Measurements from ENCODE around the gene RGMB. TPM values are rescaled to one million over a fixed set of nuclear protein-coding genes. Genes with fewer than 3 reads are reported as not detected.

Gene RGMB
- total RNA-seq, 1 experiment from 2014 or later: 16.4 TPM

DNA sequence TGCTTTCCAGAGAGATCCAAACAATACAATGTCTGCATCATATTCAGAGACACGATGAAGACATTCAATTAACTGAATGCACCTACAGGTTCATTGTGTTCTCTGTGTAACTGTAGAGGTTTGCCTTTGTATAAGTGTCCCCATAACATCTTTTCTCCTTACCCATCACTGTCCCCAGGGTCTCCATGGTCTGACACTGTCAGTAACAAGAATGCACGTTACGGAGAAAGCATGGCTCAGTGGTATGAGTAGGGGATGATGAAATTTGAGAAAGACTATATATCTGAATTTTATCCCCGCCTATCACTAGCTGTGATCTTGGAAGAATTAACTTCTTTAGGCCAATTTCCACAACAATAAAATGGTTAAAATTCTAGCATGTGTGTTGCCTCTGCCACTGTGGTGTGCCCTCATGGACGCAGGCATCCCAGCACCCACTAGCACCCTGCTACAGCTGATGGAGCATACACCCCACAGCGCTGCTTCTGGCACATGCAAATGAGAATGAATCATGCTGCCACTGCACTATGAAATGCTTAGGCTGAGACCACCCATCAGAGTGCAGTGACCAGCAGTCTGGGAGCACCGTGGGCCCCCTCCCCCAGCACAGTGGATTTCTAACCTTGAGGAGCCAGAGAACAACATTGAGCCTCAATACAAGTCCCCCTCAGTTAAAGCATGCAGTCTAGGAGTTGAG, 54.3 kb downstream of the RGMB start:
- ChIA-PET CTCF (interaction anchor here (0.6 kb wide), 1 partner anchor 1631 kb away, joined by 4 read pairs; no protein-coding TSS in a partner anchor), POLR2A (ENCODE audit: low non-redundant PET) (interaction anchor here (0.6 kb wide), 1 partner anchor 57 kb away, joined by 5 read pairs; no protein-coding TSS in a partner anchor)
- BruUV-seq (replicated peaks): no TSS peak
- no peaks in the 10 kb centered on the region for H3K4me1 ChIP-seq (ENCODE audit: insufficient read depth, low read length, poor library complexity, severe bottlenecking)
- no peaks in the 10 kb centered on the region for H3K27me3 ChIP-seq (replicated peaks; ENCODE audit: insufficient read depth, low read depth, low read length, poor library complexity)
- no peaks in the 10 kb centered on the region for H3K9me3 ChIP-seq (ENCODE audit: low read depth, low read length, poor library complexity, severe bottlenecking)
- TF ChIP-seq, protein P1, sequence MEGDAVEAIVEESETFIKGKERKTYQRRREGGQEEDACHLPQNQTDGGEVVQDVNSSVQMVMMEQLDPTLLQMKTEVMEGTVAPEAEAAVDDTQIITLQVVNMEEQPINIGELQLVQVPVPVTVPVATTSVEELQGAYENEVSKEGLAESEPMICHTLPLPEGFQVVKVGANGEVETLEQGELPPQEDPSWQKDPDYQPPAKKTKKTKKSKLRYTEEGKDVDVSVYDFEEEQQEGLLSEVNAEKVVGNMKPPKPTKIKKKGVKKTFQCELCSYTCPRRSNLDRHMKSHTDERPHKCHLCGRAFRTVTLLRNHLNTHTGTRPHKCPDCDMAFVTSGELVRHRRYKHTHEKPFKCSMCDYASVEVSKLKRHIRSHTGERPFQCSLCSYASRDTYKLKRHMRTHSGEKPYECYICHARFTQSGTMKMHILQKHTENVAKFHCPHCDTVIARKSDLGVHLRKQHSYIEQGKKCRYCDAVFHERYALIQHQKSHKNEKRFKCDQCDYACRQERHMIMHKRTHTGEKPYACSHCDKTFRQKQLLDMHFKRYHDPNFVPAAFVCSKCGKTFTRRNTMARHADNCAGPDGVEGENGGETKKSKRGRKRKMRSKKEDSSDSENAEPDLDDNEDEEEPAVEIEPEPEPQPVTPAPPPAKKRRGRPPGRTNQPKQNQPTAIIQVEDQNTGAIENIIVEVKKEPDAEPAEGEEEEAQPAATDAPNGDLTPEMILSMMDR (conservative IDR thresholded peaks at IDR 0.05; ENCODE audit: low read depth, low read length): no peak
- TF ChIP-seq EZH2 (IDR thresholded peaks at IDR 0.05; ENCODE audit: borderline replicate concordance, low read depth, low read length, poor library complexity, severe bottlenecking): no peak
- no peak overlapping the region for H3K4me3 ChIP-seq (ENCODE audit: low read depth, low read length, poor library complexity, severe bottlenecking)
- no peak for DNase-seq (ENCODE audit: low spot score)
- intact Hi-C loops (cut with micrococcal nuclease; ENCODE audit: unreplicated experiment): loop anchor here (10.0 kb wide), 1 partner anchor 1533 kb away; no protein-coding TSS in a partner anchor
- H3K27ac ChIP-seq (ENCODE audit: low read depth, low read length, poor library complexity, severe bottlenecking): no peak overlapping the region
- no peaks in the 10 kb centered on the region for H3K36me3 ChIP-seq (ENCODE audit: insufficient read depth, low read length, poor library complexity, severe bottlenecking)

DNA sequence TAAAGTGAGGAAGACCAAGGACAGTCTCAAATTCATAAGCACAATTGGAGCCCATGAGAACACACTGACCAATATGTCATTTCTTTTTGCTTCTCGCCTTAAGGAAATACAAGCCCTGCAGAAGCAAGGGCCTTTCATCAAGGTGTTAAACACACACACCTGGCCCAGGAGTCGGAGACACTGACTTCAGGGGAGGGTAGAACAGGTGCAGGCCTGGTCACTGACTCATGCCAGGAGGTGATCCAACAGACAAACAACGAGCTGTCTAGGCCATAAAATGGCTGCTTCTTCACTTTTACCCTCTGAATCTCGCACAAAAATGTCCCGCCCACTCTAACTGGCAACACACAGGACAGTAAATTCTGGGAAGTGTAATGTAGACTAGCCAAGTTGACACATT, 62.7 kb downstream of the RGMB start:
- intact Hi-C loops (cut with micrococcal nuclease; ENCODE audit: unreplicated experiment): no loop called here
- CTCF ChIA-PET: no interaction called here

DNA sequence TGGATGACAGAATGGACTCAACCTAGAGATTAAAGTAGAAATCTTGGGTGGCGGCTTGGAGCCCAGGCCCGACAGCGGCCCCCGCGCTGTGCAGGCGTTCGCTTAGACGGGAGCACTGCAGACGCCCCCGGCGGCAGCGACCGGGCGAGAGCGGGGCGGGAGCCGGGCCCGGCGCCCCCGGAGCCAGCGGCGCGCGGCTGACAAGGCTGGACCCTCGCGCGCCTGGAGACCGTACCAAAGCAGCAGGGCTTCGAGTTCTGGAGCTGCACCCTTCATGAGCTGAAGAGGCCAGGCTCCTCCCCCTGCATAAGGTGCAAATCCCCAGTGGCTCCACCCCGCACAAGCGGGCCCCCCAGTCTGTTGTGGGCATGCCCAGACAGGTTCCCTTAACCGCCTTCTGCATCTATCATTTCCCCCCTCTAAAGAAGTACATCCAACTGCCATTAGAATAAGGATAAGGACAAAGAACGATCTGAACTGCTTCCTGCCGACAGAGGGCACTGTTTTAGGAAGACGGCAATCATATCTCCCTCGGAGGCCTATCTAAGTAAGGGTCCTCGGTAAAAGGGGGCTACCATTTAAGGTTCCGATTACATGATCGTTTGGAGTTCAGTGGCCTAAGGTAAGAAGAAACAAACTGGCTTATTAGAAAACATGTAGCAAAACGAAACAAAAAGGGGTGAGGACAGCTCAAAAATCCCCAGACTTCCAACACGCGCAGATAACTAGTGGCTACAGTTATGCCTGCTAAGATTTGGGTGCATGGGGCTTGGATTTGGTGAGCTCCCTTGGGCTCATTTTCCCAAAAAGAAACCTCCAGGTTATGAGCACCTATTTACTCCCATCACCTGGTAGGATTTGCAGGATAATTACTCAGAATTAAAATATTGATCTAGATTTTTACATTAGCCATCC, 66.3 kb downstream of the RGMB start:
- intact Hi-C loops (cut with micrococcal nuclease; ENCODE audit: unreplicated experiment): no loop called here
- Histone ChIP-seq H3K9me3 (ENCODE audit: low read depth, low read length, poor library complexity, severe bottlenecking) (peaks cover 10% of the 10 kb centered on the region), H3K4me1 (ENCODE audit: insufficient read depth, low read length, poor library complexity, severe bottlenecking) (no peaks in the 10 kb centered on the region), H3K36me3 (ENCODE audit: insufficient read depth, low read length, poor library complexity, severe bottlenecking) (no peaks in the 10 kb centered on the region), H3K4me3 (ENCODE audit: low read depth, low read length, poor library complexity, severe bottlenecking) (peak overlapping the region; percentile 32), H3K27me3 (replicated peaks; ENCODE audit: insufficient read depth, low read depth, low read length, poor library complexity) (no peaks in the 10 kb centered on the region), H3K27ac (ENCODE audit: low read depth, low read length, poor library complexity, severe bottlenecking) (no peak overlapping the region)
- no TSS peak for BruUV-seq (replicated peaks)
- peak; percentile 55 for DNase-seq (ENCODE audit: low spot score)
- ChIA-PET POLR2A (ENCODE audit: low non-redundant PET) (no interaction called here), CTCF (interaction anchor here (0.5 to 0.6 kb wide), 2 partner anchors 1402 to 1608 kb away, joined by 3 read pairs; no protein-coding TSS in a partner anchor)
- TF ChIP-seq, protein P1 (conservative IDR thresholded peaks at IDR 0.05; ENCODE audit: low read depth, low read length): peak; percentile 63
- TF ChIP-seq EZH2 (IDR thresholded peaks at IDR 0.05; ENCODE audit: borderline replicate concordance, low read depth, low read length, poor library complexity, severe bottlenecking): no peak

More for the DNA sequence above, 62.7 kb downstream of the RGMB start:
- H3K4me1 ChIP-seq (ENCODE audit: insufficient read depth, low read length, poor library complexity, severe bottlenecking): no peaks in the 10 kb centered on the region
- no peak for DNase-seq (ENCODE audit: low spot score)
- H3K27ac ChIP-seq (ENCODE audit: low read depth, low read length, poor library complexity, severe bottlenecking): no peak overlapping the region
- H3K27me3 ChIP-seq (replicated peaks; ENCODE audit: insufficient read depth, low read depth, low read length, poor library complexity): no peaks in the 10 kb centered on the region
- H3K9me3 ChIP-seq (ENCODE audit: low read depth, low read length, poor library complexity, severe bottlenecking): no peaks in the 10 kb centered on the region
- no peak overlapping the region for H3K4me3 ChIP-seq (ENCODE audit: low read depth, low read length, poor library complexity, severe bottlenecking)
- POLR2A ChIA-PET (ENCODE audit: low non-redundant PET): no interaction called here
- no TSS peak for BruUV-seq (replicated peaks)
- no peaks in the 10 kb centered on the region for H3K36me3 ChIP-seq (ENCODE audit: insufficient read depth, low read length, poor library complexity, severe bottlenecking)
- TF ChIP-seq EZH2 (IDR thresholded peaks at IDR 0.05; ENCODE audit: borderline replicate concordance, low read depth, low read length, poor library complexity, severe bottlenecking): no peak
- TF ChIP-seq, protein P1 (conservative IDR thresholded peaks at IDR 0.05; ENCODE audit: low read depth, low read length): no peak

Measured in A673 (cell line).